ENCODE results near the gene GALNT10. TPM values are rescaled to one million over a fixed set of nuclear protein-coding genes. Genes with fewer than 3 reads are reported as not detected.
A peak's percentile ranks its signal among the peaks of the same experiment; 100 is the strongest.

The GALNT10 gene
- total and polyA plus RNA-seq, 9 of the 15 experiments (the other 6 are each of a cell fraction or from before 2014, with no cell fraction given), result 4.6 to 37.1 (median 13.3) TPM

GRCh38 chr5:154446195-154447088 is 255.9 kb downstream of the GALNT10 start (continued):
- TF ChIP-seq NRF1 (conservative IDR thresholded peaks at IDR 0.05 in 1 of 2, IDR thresholded peaks at IDR 0.05 in 1 of 2) (0 out of 4 replicates have a peak, but pooled peaks of 1 of the 2 experiments have one; percentile 12), L3MBTL2 (IDR thresholded peaks at IDR 0.05) (no peak), NBN (IDR thresholded peaks at IDR 0.05; ENCODE audit: low read depth) (no peak), VEZF1 (CRISPR knock-in tag; IDR thresholded peaks at IDR 0.05) (no peak), RBFOX2 (IDR thresholded peaks at IDR 0.05; ENCODE audit: low read depth, low read length) (peak; percentile 0; the same call in 1 of the 2 replicates), SAP30 (IDR thresholded peaks at IDR 0.05; ENCODE audit: borderline replicate concordance, insufficient read depth, low read depth, low read length, poor library complexity, severe bottlenecking) (peak; percentile 74), FIP1L1 (IDR thresholded peaks at IDR 0.05; ENCODE audit: low read depth, low read length, poor library complexity, severe bottlenecking) (no peak), EGR1 (conservative IDR thresholded peaks at IDR 0.05) (peak; percentile 58), RBBP5 (IDR thresholded peaks at IDR 0.05; ENCODE audit: borderline replicate concordance, insufficient read depth, low read length, poor library complexity, severe bottlenecking) (peak; percentile 55)
- TF ChIP-seq, protein P1, sequence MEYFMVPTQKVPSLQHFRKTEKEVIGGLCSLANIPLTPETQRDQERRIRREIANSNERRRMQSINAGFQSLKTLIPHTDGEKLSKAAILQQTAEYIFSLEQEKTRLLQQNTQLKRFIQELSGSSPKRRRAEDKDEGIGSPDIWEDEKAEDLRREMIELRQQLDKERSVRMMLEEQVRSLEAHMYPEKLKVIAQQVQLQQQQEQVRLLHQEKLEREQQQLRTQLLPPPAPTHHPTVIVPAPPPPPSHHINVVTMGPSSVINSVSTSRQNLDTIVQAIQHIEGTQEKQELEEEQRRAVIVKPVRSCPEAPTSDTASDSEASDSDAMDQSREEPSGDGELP (CRISPR knock-in tag; IDR thresholded peaks at IDR 0.05; ENCODE audit: borderline replicate concordance), result peak; percentile 58; the same call in 1 of the 2 replicates
- TF ChIP-seq, protein P2, sequence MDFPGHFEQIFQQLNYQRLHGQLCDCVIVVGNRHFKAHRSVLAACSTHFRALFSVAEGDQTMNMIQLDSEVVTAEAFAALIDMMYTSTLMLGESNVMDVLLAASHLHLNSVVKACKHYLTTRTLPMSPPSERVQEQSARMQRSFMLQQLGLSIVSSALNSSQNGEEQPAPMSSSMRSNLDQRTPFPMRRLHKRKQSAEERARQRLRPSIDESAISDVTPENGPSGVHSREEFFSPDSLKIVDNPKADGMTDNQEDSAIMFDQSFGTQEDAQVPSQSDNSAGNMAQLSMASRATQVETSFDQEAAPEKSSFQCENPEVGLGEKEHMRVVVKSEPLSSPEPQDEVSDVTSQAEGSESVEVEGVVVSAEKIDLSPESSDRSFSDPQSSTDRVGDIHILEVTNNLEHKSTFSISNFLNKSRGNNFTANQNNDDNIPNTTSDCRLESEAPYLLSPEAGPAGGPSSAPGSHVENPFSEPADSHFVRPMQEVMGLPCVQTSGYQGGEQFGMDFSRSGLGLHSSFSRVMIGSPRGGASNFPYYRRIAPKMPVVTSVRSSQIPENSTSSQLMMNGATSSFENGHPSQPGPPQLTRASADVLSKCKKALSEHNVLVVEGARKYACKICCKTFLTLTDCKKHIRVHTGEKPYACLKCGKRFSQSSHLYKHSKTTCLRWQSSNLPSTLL (IDR thresholded peaks at IDR 0.05), result no peak
- TF ChIP-seq, protein P3, sequence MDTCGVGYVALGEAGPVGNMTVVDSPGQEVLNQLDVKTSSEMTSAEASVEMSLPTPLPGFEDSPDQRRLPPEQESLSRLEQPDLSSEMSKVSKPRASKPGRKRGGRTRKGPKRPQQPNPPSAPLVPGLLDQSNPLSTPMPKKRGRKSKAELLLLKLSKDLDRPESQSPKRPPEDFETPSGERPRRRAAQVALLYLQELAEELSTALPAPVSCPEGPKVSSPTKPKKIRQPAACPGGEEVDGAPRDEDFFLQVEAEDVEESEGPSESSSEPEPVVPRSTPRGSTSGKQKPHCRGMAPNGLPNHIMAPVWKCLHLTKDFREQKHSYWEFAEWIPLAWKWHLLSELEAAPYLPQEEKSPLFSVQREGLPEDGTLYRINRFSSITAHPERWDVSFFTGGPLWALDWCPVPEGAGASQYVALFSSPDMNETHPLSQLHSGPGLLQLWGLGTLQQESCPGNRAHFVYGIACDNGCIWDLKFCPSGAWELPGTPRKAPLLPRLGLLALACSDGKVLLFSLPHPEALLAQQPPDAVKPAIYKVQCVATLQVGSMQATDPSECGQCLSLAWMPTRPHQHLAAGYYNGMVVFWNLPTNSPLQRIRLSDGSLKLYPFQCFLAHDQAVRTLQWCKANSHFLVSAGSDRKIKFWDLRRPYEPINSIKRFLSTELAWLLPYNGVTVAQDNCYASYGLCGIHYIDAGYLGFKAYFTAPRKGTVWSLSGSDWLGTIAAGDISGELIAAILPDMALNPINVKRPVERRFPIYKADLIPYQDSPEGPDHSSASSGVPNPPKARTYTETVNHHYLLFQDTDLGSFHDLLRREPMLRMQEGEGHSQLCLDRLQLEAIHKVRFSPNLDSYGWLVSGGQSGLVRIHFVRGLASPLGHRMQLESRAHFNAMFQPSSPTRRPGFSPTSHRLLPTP (IDR thresholded peaks at IDR 0.05; ENCODE audit: borderline replicate concordance, extremely low read depth, insufficient read length), result no peak

Data from K562 (cell line).